GM10266 (cell line): Measurements from ENCODE around the gene WDR91.

Experiments used
- DNase-seq: peaks from one replicate; pipeline ENCODE4 v3.0.0; 2012; ENCODE audit errors: extremely low spot score
- TF ChIP-seq, protein P1 (sequence below): IDR thresholded peaks from 2 replicates; pipeline ENCODE4 v1.5.1; 2012; ENCODE audit warnings: mild to moderate bottlenecking, low read depth; ENCODE audit not compliant: control insufficient read depth, insufficient read depth; ENCODE audit errors: missing control alignments

WDR91 gene

DNA sequence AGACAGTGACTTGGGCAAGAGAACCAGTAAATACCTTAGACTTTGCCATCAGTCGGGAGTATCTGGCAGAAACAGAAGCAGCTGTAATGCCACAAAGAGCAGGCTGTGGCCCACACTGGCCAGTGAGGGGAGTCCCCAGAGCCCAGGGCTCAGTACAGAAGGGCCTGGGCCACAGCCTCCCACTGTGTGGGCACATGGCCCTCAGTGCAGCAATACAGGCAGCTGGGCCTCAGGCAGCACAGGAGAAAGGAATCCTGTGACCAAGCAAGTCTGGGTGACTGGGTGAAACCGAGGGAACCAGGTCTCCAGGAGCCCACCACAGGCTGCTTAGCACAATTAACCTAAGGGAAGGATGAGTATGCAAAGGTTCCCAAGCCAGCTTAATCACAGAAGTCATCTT, 14.0 kb downstream of the WDR91 start:
- TF ChIP-seq, protein P1, sequence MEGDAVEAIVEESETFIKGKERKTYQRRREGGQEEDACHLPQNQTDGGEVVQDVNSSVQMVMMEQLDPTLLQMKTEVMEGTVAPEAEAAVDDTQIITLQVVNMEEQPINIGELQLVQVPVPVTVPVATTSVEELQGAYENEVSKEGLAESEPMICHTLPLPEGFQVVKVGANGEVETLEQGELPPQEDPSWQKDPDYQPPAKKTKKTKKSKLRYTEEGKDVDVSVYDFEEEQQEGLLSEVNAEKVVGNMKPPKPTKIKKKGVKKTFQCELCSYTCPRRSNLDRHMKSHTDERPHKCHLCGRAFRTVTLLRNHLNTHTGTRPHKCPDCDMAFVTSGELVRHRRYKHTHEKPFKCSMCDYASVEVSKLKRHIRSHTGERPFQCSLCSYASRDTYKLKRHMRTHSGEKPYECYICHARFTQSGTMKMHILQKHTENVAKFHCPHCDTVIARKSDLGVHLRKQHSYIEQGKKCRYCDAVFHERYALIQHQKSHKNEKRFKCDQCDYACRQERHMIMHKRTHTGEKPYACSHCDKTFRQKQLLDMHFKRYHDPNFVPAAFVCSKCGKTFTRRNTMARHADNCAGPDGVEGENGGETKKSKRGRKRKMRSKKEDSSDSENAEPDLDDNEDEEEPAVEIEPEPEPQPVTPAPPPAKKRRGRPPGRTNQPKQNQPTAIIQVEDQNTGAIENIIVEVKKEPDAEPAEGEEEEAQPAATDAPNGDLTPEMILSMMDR: no peak
- no peak for DNase-seq

- no peak for DNase-seq
- TF ChIP-seq, protein P1: no peak
Measured at GRCh38 chr7:135195968-135196629, 15.2 kb downstream of the WDR91 start.

DNA sequence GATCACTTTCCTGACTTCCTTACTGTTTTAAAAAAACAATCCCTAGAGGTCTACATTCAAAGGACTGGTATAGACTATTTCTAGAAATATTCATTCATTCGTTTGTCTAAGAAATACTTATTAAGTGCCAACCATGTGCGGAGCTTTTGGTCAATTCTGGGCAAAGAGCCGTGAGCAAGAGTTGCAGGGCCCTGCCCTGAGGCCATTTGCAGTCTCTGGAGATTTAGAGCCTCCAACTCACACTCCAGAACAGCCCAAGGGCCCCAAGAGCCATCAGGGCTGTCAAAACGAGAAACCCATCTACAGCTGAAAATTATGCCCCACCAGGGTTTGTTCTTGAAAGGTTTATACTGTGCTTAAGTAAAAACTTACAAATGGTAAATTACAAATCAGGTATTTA, 16.2 kb downstream of the WDR91 start:
- no peak for DNase-seq
- TF ChIP-seq, protein P1: no peak

DNA sequence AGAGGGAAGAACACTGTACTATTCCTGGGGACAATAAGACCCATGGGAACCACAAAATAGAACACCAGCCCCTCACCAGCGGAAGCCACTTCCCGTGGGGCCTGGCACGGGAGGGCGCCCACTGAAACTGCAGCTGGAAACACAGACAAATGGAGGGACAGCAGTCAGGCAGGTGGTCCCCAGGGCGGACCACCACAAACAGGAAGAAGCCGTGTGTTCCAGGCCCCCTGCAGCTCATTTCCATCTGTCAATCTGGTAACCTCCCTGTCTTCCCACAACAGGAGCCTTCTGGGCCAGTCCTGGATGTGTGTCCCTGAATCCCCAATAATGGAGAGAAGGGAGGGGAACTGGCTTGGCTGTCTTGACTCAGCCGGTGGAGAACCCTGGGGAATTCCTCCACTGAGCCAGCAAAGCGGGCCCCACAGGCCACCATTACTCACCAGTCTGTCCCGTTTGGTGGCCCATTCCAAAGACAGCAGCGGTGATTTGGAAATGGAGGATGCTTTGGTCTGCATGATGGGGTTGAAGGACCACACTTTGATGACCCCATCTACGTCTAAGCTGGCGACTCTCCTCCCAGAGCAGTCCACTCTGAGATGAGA, 16.7 kb downstream of the WDR91 start:
- TF ChIP-seq, protein P1: no peak
- no peak for DNase-seq

- TF ChIP-seq, protein P1: no peak
- no peak for DNase-seq
Measured at GRCh38 chr7:135193615-135194081, 17.7 kb downstream of the WDR91 start.

- TF ChIP-seq, protein P1: no peak
- DNase-seq: no peak
Measured at GRCh38 chr7:135192914-135193536, 18.3 kb downstream of the WDR91 start.

DNA sequence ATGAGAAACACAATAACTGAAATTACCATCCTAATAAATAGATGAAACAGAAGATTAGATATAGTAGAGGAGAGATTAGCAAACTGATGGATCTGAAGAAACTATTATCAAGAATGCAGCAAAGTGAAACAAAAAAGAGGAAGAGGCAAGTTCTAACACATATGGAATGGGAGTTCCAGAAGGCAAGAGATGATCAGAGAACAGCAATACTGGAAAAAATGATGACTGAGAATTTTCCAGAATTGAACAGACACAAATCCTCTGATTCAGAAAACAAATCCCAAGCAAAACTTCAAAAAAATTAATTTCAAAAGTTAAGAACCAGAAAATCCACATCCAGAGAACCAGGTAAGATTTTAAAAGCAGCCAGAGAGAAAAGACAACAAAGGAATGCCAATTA, 20.6 kb downstream of the WDR91 start:
- DNase-seq: no peak
- TF ChIP-seq, protein P1: no peak
